ENCODE measurements around the gene CFAP298.

- TF ChIP-seq POLR2A (IDR thresholded peaks at IDR 0.05; ENCODE audit: low read depth, low read length): no peak
- TF ChIP-seq CTCF (IDR thresholded peaks at IDR 0.05; ENCODE audit: extremely low read depth in 1 of 2, insufficient read depth in 1 of 2, low read depth in 1 of 2, low read length in 2 of 2): no peak
- no peak for TF ChIP-seq FOS (IDR thresholded peaks at IDR 0.05; ENCODE audit: borderline replicate concordance, insufficient read depth, low read length)
- TF ChIP-seq MYC (IDR thresholded peaks at IDR 0.05; ENCODE audit: low read depth, low read length): no peak
- no peak for TF ChIP-seq GATA2 (IDR thresholded peaks at IDR 0.05; ENCODE audit: insufficient read depth, insufficient read length, low read depth, low read length)
- TF ChIP-seq EZH2 (IDR thresholded peaks at IDR 0.05; ENCODE audit: borderline replicate concordance, low read depth, low read length, severe bottlenecking): no peak
Observed at GRCh38 chr21:32565856-32566465, 46.2 kb downstream of the CFAP298 start.

All from endothelial cell of umbilical vein (primary cell).